Cardiac muscle cell (in vitro differentiated cells and primary cell): ENCODE results near the gene ALG2. TPM values are rescaled to one million over a fixed set of nuclear protein-coding genes. Genes with fewer than 3 reads are reported as not detected.

ENCODE experiments used
- DNase-seq, 2 donors: peaks; one replicate each; pipeline versions ENCODE4 v3.0.0 to v3.0.0-alpha.2; 2010 to 2017; ENCODE audit warnings: low read depth in 1 of 2, low spot score in 1 of 2
- H3K27ac ChIP-seq: fragments of 200-600 bp; sonication (generic); 2 replicates; pipeline ENCODE4 v1.5.1; 2016
- H3K27me3 ChIP-seq: fragments of 200-600 bp; sonication (generic); 2 replicates; pipeline ENCODE4 v1.6.0; 2016; ENCODE audit warnings: control low read depth
- H3K36me3 ChIP-seq: fragments of 200-600 bp; sonication (generic); 2 replicates; pipeline ENCODE4 v1.5.1; 2016; ENCODE audit warnings: control low read depth
- H3K4me1 ChIP-seq: fragments of 200-600 bp; sonication (generic); 2 replicates; pipeline ENCODE4 v1.8.1; 2017; ENCODE audit warnings: low read depth, mild to moderate bottlenecking, mixed run types
- H3K4me3 ChIP-seq: fragments of 200-600 bp; sonication (generic); 2 replicates; pipeline ENCODE4 v1.5.1; 2016; ENCODE audit warnings: mild to moderate bottlenecking
- H3K9me3 ChIP-seq: fragments of 200-600 bp; sonication (generic); 2 replicates; pipeline ENCODE4 v1.5.1; 2017; ENCODE audit warnings: low read depth, mild to moderate bottlenecking, control low read depth
- CTCF ChIP-seq: IDR thresholded peaks from 2 replicates; pipeline ENCODE4 v1.5.1; 2012; ENCODE audit warnings: low read depth, mild to moderate bottlenecking, low read length
- polyA plus RNA-seq: library from polyadenylated mRNA; unstranded; fragments of >200 nt; fragmentation: Nextera tagmentation; extraction: Ambion mirVana; gene quantifications from 2 replicates; pipeline ENCODE4 v1.2.1, GENCODE V29; 2016
- total RNA-seq: library from RNA; depleted of rRNA; stranded (reverse); fragments of >200 nt; gene quantifications from 2 replicates; pipeline ENCODE4 v1.2.3, GENCODE V29; 2016

The ALG2 gene
- total and polyA plus RNA-seq, 2 experiments from 2014 or later = 38.3 to 44.4 TPM

- Histone ChIP-seq H3K4me1 (no peaks in the 10 kb centered on the region), H3K4me3 (no peak overlapping the region), H3K9me3 (no peaks in the 10 kb centered on the region), H3K27ac (no peak overlapping the region), H3K27me3 (no peaks in the 10 kb centered on the region), H3K36me3 (no peaks in the 10 kb centered on the region)
- TF ChIP-seq CTCF = no peak
- no peak for DNase-seq
These were observed 31.0 kb downstream of the ALG2 start for GRCh38 chr9:99190597-99191283.

GRCh38 chr9:99189887-99190596 is 31.7 kb downstream of the ALG2 start:
- Histone ChIP-seq H3K4me1 (no peaks in the 10 kb centered on the region), H3K27ac (no peak overlapping the region), H3K4me3 (no peak overlapping the region), H3K36me3 (no peaks in the 10 kb centered on the region), H3K27me3 (no peaks in the 10 kb centered on the region), H3K9me3 (no peaks in the 10 kb centered on the region)
- TF ChIP-seq CTCF = no peak
- no peak for DNase-seq

- no peaks in the 10 kb centered on the region for H3K4me1 ChIP-seq
- H3K27ac ChIP-seq = no peak overlapping the region
- no peak for DNase-seq
- no peak overlapping the region for H3K4me3 ChIP-seq
- no peaks in the 10 kb centered on the region for H3K9me3 ChIP-seq
- H3K36me3 ChIP-seq = no peaks in the 10 kb centered on the region
- no peaks in the 10 kb centered on the region for H3K27me3 ChIP-seq
- TF ChIP-seq CTCF = no peak
These were observed 32.6 kb downstream of the ALG2 start for GRCh38 chr9:99189186-99189585.

GRCh38 chr9:99187311-99187710 is 34.4 kb downstream of the ALG2 start:
- Histone ChIP-seq H3K4me1 (no peaks in the 10 kb centered on the region), H3K4me3 (no peak overlapping the region), H3K36me3 (no peaks in the 10 kb centered on the region), H3K9me3 (no peaks in the 10 kb centered on the region), H3K27ac (no peak overlapping the region), H3K27me3 (no peaks in the 10 kb centered on the region)
- TF ChIP-seq CTCF = no peak
- DNase-seq = no peak

GRCh38 chr9:99185934-99186333 is 35.8 kb downstream of the ALG2 start:
- Histone ChIP-seq H3K4me3 (no peak overlapping the region), H3K4me1 (no peaks in the 10 kb centered on the region), H3K27ac (no peak overlapping the region), H3K36me3 (no peaks in the 10 kb centered on the region), H3K9me3 (no peaks in the 10 kb centered on the region), H3K27me3 (no peaks in the 10 kb centered on the region)
- DNase-seq = no peak
- TF ChIP-seq CTCF = no peak
